Measurements from ENCODE around the gene L3MBTL2. TPM values are rescaled to one million over a fixed set of nuclear protein-coding genes. Genes with fewer than 3 reads are reported as not detected.

L3MBTL2 gene
- total RNA-seq, 1 donor from 2014 or later: 26.4 TPM

GRCh38 chr22:41181349-41182241 lies 23.5 kb upstream of the L3MBTL2 start:
- no peak overlapping the region for H3K4me3 Mint-ChIP-seq
- peak overlapping the region; percentile 15 for H3K27ac Mint-ChIP-seq
- TF ChIP-seq, protein P1, sequence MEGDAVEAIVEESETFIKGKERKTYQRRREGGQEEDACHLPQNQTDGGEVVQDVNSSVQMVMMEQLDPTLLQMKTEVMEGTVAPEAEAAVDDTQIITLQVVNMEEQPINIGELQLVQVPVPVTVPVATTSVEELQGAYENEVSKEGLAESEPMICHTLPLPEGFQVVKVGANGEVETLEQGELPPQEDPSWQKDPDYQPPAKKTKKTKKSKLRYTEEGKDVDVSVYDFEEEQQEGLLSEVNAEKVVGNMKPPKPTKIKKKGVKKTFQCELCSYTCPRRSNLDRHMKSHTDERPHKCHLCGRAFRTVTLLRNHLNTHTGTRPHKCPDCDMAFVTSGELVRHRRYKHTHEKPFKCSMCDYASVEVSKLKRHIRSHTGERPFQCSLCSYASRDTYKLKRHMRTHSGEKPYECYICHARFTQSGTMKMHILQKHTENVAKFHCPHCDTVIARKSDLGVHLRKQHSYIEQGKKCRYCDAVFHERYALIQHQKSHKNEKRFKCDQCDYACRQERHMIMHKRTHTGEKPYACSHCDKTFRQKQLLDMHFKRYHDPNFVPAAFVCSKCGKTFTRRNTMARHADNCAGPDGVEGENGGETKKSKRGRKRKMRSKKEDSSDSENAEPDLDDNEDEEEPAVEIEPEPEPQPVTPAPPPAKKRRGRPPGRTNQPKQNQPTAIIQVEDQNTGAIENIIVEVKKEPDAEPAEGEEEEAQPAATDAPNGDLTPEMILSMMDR (IDR thresholded peaks at IDR 0.05; ENCODE audit: unreplicated experiment): no peak
- H3K4me1 Mint-ChIP-seq: peaks cover 3% of the 10 kb centered on the region
- peaks cover 20% of the 10 kb centered on the region for H3K36me3 Mint-ChIP-seq
- no peaks in the 10 kb centered on the region for H3K9me3 Mint-ChIP-seq
- no peak for DNase-seq (ENCODE audit: low spot score in 2 of 2, unreplicated experiment in 2 of 2)
- H3K27me3 Mint-ChIP-seq (ENCODE audit: low read depth): no peaks in the 10 kb centered on the region

- no peak overlapping the region for H3K4me3 Mint-ChIP-seq
- no peak for DNase-seq (ENCODE audit: low spot score in 2 of 2, unreplicated experiment in 2 of 2)
- peaks cover 7% of the 10 kb centered on the region for H3K36me3 Mint-ChIP-seq
- no peaks in the 10 kb centered on the region for H3K27me3 Mint-ChIP-seq (ENCODE audit: low read depth)
- H3K4me1 Mint-ChIP-seq: peaks cover 3% of the 10 kb centered on the region
- TF ChIP-seq, protein P1 (IDR thresholded peaks at IDR 0.05; ENCODE audit: unreplicated experiment): no peak
- no peaks in the 10 kb centered on the region for H3K9me3 Mint-ChIP-seq
- H3K27ac Mint-ChIP-seq: no peak overlapping the region
Observed at GRCh38 chr22:41184679-41185078, 20.4 kb upstream of the L3MBTL2 start.

DNA sequence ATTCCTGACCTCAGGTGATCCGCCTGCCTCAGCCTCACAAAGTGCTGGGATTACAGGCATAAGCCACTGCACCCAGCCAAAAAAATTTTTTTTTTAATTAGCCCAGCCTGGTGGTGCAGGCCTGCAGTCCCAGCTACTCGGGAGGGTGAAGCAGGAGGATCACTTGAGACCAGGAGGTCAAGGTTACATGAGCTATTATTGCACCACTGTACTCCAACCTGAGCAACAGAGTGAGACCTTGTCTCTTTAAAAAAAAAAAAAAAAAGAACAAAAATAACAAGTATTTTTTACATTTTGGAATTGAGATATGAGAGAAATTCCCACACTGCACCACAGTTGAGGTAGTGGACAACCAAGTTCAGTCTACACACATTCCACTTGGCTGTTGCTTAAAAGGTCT lies 13.6 kb upstream of the L3MBTL2 start:
- DNase-seq (ENCODE audit: low spot score in 2 of 2, unreplicated experiment in 2 of 2): no peak
- H3K27ac Mint-ChIP-seq: no peak overlapping the region
- no peak overlapping the region for H3K4me3 Mint-ChIP-seq
- H3K27me3 Mint-ChIP-seq (ENCODE audit: low read depth): peaks cover 11% of the 10 kb centered on the region
- no peaks in the 10 kb centered on the region for H3K36me3 Mint-ChIP-seq
- no peaks in the 10 kb centered on the region for H3K9me3 Mint-ChIP-seq
- TF ChIP-seq, protein P1 (IDR thresholded peaks at IDR 0.05; ENCODE audit: unreplicated experiment): no peak
- no peaks in the 10 kb centered on the region for H3K4me1 Mint-ChIP-seq

- TF ChIP-seq, protein P1 (IDR thresholded peaks at IDR 0.05; ENCODE audit: unreplicated experiment): no peak
- no peak overlapping the region for H3K4me3 Mint-ChIP-seq
- no peaks in the 10 kb centered on the region for H3K9me3 Mint-ChIP-seq
- H3K4me1 Mint-ChIP-seq: peaks cover 8% of the 10 kb centered on the region
- H3K27me3 Mint-ChIP-seq (ENCODE audit: low read depth): peaks cover 26% of the 10 kb centered on the region
- H3K36me3 Mint-ChIP-seq: no peaks in the 10 kb centered on the region
- H3K27ac Mint-ChIP-seq: no peak overlapping the region
- no peak for DNase-seq (ENCODE audit: low spot score in 2 of 2, unreplicated experiment in 2 of 2)
Observed at GRCh38 chr22:41193829-41194228, 11.3 kb upstream of the L3MBTL2 start.

DNA sequence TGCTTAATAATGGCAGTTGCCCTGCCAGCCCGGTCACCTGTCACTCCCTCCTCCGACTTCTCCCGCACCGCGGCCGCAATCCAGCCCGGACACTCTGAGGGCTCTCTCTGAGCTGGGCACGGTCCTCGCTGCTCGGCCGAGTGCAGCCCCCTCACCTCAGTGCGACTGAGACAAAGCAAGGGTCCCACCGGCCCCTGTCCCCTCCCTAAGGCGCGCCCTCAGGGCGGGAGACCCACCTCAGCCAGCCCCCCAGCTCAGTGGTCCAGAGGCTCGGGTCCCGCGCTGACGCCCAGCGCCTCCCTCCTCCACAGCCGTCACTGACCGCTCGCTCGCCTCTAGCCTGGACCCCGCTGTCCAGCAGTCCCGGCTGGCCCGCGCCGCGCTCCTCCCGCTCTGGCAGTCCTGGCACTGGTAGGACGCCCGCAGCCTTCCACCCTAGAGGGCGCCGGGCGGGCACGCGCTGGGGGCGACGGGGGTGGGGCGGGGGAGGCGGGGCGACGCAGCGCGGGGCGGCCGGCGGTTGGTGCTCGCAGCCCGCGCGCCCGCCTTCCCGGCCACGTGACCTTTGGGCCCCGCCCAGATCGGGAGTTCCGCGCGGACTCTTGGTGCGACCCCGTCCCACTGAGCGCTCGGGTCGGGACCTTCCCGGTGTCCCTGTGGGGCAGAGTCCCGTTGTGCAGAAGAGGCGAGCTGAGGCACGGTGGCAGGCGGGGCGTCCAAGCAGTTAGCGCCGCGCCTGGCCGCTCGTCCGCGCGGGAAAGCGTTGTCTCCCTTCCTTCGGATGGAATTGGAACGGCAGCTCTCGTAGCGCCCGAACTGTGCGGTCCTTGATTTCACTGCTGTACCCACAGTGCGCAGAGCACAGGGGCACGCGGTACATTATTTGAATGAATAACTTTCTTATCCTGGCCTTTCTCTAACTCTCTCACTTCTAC lies 7.8 kb upstream of the L3MBTL2 start:
- Mint-ChIP-seq H3K9me3 (no peaks in the 10 kb centered on the region), H3K36me3 (no peaks in the 10 kb centered on the region), H3K27me3 (ENCODE audit: low read depth) (peaks cover 37% of the 10 kb centered on the region), H3K27ac (peak overlapping the region; percentile 60), H3K4me1 (peaks cover 15% of the 10 kb centered on the region), H3K4me3 (peak overlapping the region; percentile 79)
- TF ChIP-seq, protein P1 (IDR thresholded peaks at IDR 0.05; ENCODE audit: unreplicated experiment): no peak
- peak; percentile 60 to 78 for DNase-seq (ENCODE audit: low spot score in 2 of 2, unreplicated experiment in 2 of 2)

Measured in mesothelial cell of epicardium (in vitro differentiated cells).